ENCODE data around the gene HINT2.

The HINT2 gene

DNA sequence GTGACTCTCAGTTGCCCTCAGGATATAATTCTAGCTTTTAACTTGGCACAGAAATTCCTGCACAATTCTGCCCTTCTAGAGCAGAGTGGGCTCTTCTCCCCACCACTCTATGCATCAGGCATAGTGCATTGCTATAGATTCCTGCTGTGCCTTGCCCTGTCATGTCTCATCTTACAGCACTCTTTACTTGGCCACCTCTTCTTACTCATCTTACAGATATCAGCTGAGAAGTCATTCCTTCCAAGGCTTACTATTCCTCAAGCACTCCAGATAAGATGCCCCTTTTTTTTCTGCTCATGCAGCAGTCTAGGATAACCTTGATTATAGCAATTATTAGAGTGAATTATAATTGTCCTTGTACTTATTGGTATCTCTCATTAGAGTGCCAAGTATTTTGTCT lies 8.1 kb upstream of the HINT2 start:
- Histone ChIP-seq H3K9ac (ENCODE audit: low read length) (no peak overlapping the region), H3K27me3 (ENCODE audit: control insufficient read depth, insufficient read depth, low read length) (no peaks in the 10 kb centered on the region), H3K27ac (ENCODE audit: low read length) (no peak overlapping the region), H3K9me3 (ENCODE audit: control insufficient read depth, low read depth, low read length) (no peaks in the 10 kb centered on the region), H3K4me1 (ENCODE audit: control insufficient read depth, low read depth, low read length) (peaks cover 12% of the 10 kb centered on the region), H3K36me3 (ENCODE audit: control insufficient read depth, low read depth, low read length) (no peaks in the 10 kb centered on the region), H3K4me3 (ENCODE audit: low read length) (no peak overlapping the region)

DNA sequence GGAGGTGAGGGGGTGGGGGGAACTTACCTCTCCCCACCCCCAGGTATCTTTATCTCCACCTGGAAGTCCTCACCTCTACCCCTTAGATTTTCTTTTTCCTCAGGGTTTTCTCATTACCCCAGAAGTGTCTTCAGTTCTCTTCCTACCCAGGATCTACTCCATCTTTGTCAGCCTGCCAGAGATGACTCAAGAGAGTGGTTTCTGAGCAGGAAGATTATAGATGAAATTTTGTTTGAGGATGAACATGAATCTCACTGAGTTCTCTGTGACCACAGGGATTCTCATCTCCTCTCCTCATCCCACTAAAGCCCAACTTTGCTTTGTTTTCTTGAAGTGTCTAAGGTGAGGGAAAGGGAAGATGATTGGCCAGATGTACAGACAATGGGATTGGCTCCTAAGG lies 5.2 kb upstream of the HINT2 start:
- Histone ChIP-seq H3K4me3 (ENCODE audit: low read length) (no peak overlapping the region), H3K36me3 (ENCODE audit: control insufficient read depth, low read depth, low read length) (no peaks in the 10 kb centered on the region), H3K9ac (ENCODE audit: low read length) (no peak overlapping the region)

DNA sequence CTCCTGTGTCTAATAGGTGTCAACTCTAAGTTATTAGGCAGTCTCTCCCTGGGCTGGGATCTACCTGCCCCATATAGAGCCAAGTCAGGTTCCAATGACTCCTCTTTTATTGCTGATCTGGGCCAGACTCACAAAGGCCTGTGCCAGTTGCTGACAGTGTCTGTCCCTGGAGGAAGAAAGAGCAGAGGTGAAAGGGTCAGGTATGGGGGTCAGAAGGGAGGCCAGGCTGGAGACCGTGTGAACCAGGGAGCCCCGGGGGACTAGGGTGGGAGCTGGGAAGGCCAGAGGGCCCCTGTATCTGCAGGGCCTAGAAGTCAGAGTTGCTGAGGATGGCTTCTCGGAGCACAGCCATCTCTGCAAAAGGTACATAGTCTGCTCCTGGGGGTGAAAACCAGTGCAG lies 3.5 kb upstream of the HINT2 start:
- Histone ChIP-seq H3K27me3 (ENCODE audit: control insufficient read depth, insufficient read depth, low read length) (no peaks in the 10 kb centered on the region), H3K36me3 (ENCODE audit: control insufficient read depth, low read depth, low read length) (no peaks in the 10 kb centered on the region), H3K9me3 (ENCODE audit: control insufficient read depth, low read depth, low read length) (no peaks in the 10 kb centered on the region), H3K4me3 (ENCODE audit: low read length) (no peak overlapping the region), H3K27ac (ENCODE audit: low read length) (no peak overlapping the region), H3K9ac (ENCODE audit: low read length) (no peak overlapping the region), H3K4me1 (ENCODE audit: control insufficient read depth, low read depth, low read length) (peaks cover 17% of the 10 kb centered on the region)

More for the DNA sequence above, 5.2 kb upstream of the HINT2 start:
- H3K9me3 ChIP-seq (ENCODE audit: control insufficient read depth, low read depth, low read length): no peaks in the 10 kb centered on the region
- no peaks in the 10 kb centered on the region for H3K27me3 ChIP-seq (ENCODE audit: control insufficient read depth, insufficient read depth, low read length)
- H3K4me1 ChIP-seq (ENCODE audit: control insufficient read depth, low read depth, low read length): peaks cover 12% of the 10 kb centered on the region
- no peak overlapping the region for H3K27ac ChIP-seq (ENCODE audit: low read length)

DNA sequence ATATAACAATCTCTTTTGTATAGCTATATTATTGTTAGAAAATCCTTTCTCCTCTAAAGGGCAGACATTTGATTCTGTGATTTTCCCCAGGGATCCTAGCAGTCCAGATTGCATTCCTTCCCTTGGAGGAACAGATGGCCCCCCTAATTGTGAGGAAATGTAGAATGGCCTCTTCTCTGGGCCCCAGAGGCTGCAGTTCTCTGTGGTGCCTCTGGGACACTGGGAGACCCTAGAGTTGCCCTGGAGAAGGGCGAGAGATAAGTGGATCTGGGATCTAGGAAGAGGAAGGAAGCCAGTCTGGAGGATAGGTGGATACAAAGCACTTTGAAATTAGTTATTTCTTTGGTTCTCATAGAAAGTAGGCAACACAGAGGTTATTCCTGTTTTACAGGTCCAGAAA lies 1.9 kb upstream of the HINT2 start:
- Histone ChIP-seq H3K36me3 (ENCODE audit: control insufficient read depth, low read depth, low read length) (no peaks in the 10 kb centered on the region), H3K9ac (ENCODE audit: low read length) (no peak overlapping the region), H3K27me3 (ENCODE audit: control insufficient read depth, insufficient read depth, low read length) (no peaks in the 10 kb centered on the region), H3K4me3 (ENCODE audit: low read length) (no peak overlapping the region), H3K27ac (ENCODE audit: low read length) (no peak overlapping the region), H3K4me1 (ENCODE audit: control insufficient read depth, low read depth, low read length) (peaks cover 15% of the 10 kb centered on the region), H3K9me3 (ENCODE audit: control insufficient read depth, low read depth, low read length) (no peaks in the 10 kb centered on the region)

DNA sequence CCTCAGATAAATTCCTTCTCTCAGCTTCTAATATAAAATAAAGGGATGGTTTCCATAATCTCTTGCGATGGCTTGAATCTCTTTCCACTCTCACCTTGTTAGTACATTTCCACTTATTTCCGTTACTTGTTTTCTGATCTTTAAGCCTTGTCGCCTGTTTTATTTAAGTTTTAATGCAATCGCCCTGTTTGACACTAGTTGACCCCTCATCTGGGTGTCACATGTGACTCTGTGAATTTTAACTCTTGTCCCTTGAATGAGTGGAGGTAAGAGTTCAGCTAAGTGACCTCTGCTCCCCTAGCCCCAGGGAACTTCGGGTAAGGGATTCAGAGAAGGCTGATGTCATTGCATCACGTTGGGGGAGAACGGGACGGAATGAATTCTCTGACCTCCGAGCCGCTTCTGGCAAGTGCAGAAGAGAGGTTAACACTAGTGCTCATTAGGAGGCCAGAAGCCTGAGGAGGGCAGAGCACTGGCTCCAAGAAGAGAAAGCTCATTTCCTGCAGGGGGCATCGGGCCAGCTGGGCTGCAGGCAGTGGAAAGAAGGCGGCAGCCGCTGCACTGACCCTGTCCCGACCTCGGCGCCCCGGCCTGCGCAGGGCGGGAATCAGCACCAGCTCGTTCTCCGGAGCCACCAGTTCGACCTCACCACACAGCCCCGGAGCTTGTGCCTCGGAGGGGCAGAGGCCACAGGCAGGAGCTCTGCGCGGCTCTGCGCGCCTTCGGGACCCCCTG lies 569 bp downstream of the HINT2 start:
- Histone ChIP-seq H3K9ac (ENCODE audit: low read length) (peak overlapping the region; percentile 75), H3K4me3 (ENCODE audit: low read length) (peak overlapping the region; percentile 79), H3K4me1 (ENCODE audit: control insufficient read depth, low read depth, low read length) (peaks cover 15% of the 10 kb centered on the region), H3K9me3 (ENCODE audit: control insufficient read depth, low read depth, low read length) (no peaks in the 10 kb centered on the region), H3K27ac (ENCODE audit: low read length) (peak overlapping the region; percentile 19), H3K27me3 (ENCODE audit: control insufficient read depth, insufficient read depth, low read length) (no peaks in the 10 kb centered on the region), H3K36me3 (ENCODE audit: control insufficient read depth, low read depth, low read length) (no peaks in the 10 kb centered on the region)

DNA sequence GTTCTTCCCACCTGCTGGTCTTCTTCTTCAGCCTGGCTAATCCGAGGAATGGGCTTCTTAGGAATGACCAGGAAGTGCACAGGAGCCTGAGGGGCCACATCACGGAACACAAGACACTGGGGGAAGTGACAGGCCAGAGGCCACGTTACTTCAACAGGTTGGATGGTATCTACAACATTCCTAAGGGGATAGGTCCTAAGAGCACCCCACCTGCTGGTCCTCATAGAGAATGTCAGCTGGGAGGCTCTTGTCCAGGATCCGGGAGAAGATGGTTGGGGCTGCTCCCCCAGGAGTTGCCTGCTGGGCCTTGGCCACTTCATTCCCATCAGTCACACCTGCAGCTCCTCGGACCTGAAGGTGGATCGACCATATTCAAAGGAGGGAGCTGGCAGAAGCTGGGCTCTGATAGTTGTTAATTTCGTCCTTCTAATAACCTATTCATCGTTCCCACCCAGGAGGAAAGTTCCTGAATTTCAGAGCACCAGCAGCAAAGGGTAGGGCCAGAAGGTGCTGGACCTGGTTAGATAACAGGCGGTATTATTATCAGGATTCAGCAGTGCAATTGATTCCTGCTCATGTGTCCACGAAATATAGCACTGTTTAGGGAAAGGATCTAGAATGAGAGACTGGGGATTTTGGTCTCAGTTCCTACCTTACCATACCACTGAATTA lies 1.3 kb downstream of the HINT2 start:
- Histone ChIP-seq H3K9ac (ENCODE audit: low read length) (no peak overlapping the region), H3K4me3 (ENCODE audit: low read length) (peak overlapping the region; percentile 79), H3K4me1 (ENCODE audit: control insufficient read depth, low read depth, low read length) (peaks cover 15% of the 10 kb centered on the region), H3K27me3 (ENCODE audit: control insufficient read depth, insufficient read depth, low read length) (no peaks in the 10 kb centered on the region), H3K9me3 (ENCODE audit: control insufficient read depth, low read depth, low read length) (no peaks in the 10 kb centered on the region), H3K36me3 (ENCODE audit: control insufficient read depth, low read depth, low read length) (no peaks in the 10 kb centered on the region), H3K27ac (ENCODE audit: low read length) (no peak overlapping the region)

DNA sequence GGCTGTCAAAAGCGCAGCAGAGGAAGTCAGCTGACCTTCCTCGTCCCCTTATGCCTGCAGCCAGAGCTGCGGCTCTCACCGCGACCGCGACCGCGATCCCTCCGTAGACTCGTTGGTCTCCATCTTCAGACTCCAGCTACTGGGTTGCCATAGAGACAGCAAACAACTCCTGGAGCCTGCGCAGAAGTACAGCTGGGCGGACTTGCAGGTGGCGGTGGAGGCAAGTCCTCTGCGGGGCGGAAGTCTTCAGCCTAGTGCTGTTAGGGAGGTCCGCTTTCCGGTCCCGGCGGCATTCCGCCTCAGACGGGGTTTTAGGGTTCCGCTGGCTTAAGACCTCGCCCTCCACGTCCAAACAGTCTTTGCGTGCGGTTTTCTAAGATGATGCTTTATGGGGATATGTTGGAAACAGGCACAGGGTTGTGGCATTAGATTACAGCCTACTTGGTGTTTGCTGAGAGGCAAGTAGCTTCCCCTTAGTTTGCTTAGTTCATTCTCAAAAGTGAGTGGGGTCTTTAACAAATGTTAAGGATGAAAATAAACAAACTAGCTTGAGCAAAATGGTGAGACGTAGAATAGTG lies 2.7 kb downstream of the HINT2 start, which contains the start of gene SPAG8:
TSS of gene SPAG8 (minus strand) at position 238 of the 578 bp plus-strand sequence. CDS start at position 123, 115 bp downstream.
- Histone ChIP-seq H3K4me3 (ENCODE audit: low read length) (peak within 1 kb of the TSS; percentile 67), H3K27ac (ENCODE audit: low read length) (no peak within 1 kb of the TSS)

DNA sequence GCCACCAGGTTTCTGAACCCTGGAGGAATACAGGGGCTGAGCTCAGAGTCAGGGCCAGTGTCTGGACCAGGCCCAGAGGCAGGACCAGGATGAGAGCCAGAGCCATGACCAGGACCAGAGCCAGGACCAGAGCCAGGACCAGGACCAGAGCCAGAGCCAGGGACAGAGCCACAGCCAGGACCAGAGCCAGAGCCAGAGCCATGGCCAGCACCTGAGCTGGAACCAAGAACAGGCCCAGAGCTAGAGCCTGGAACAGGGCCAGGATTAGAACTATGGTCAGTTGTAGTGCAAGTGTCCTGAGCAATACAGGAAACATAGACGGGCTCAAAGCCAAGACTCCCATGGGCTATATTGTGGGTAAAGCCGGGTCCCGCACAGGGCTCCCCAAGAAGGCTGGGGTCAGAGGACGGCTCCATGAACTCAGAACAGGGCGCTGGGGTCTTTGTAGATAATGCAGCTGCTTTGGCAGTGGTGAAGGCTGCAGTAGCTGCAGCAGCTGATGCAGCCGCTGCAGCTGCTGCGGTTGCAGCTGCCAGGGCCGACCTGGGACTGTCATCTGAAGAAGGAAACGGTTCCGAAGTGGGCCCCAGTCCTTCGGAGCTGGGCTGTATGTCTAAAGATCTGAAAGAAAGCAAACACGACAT lies 3.3 kb downstream of the HINT2 start:
- H3K27ac ChIP-seq (ENCODE audit: low read length): no peak overlapping the region
- H3K36me3 ChIP-seq (ENCODE audit: control insufficient read depth, low read depth, low read length): no peaks in the 10 kb centered on the region
- no peaks in the 10 kb centered on the region for H3K9me3 ChIP-seq (ENCODE audit: control insufficient read depth, low read depth, low read length)

More for the DNA sequence above, 2.7 kb downstream of the HINT2 start, which contains the start of gene SPAG8:
- Histone ChIP-seq H3K9me3 (ENCODE audit: control insufficient read depth, low read depth, low read length) (no peaks in the 10 kb centered on the region), H3K9ac (ENCODE audit: low read length) (no peak within 1 kb of the TSS), H3K36me3 (ENCODE audit: control insufficient read depth, low read depth, low read length) (no peaks in the 10 kb centered on the region), H3K27me3 (ENCODE audit: control insufficient read depth, insufficient read depth, low read length) (no peaks in the 10 kb centered on the region), H3K4me1 (ENCODE audit: control insufficient read depth, low read depth, low read length) (peaks cover 15% of the 10 kb centered on the region)

DNA sequence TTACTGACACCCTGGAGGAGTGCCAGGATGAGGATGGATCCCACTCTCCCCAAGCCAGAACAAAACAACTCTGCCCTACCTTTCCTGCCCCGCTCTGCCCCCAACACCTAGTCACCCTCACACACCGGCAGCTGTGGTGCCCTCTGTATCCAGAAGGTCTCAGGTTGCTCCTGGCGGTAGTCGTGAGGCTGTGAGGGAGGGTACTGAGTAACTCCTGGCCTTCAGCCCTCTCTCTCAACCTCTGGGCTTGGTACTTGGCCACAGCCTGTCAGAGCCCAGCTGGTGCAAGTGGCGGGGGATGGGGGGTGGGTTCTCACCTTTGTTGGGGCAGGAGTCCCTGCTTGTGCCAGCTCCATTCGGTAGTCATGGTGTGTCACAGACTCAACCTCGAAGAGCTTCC lies 4.7 kb downstream of the HINT2 start:
- H3K4me1 ChIP-seq (ENCODE audit: control insufficient read depth, low read depth, low read length): peaks cover 15% of the 10 kb centered on the region
- H3K36me3 ChIP-seq (ENCODE audit: control insufficient read depth, low read depth, low read length): peaks cover 2% of the 10 kb centered on the region
- no peaks in the 10 kb centered on the region for H3K9me3 ChIP-seq (ENCODE audit: control insufficient read depth, low read depth, low read length)
- H3K27me3 ChIP-seq (ENCODE audit: control insufficient read depth, insufficient read depth, low read length): no peaks in the 10 kb centered on the region
- H3K9ac ChIP-seq (ENCODE audit: low read length): no peak overlapping the region
- H3K4me3 ChIP-seq (ENCODE audit: low read length): no peak overlapping the region
- no peak overlapping the region for H3K27ac ChIP-seq (ENCODE audit: low read length)

More for the DNA sequence above, 3.3 kb downstream of the HINT2 start:
- Histone ChIP-seq H3K4me1 (ENCODE audit: control insufficient read depth, low read depth, low read length) (peaks cover 15% of the 10 kb centered on the region), H3K27me3 (ENCODE audit: control insufficient read depth, insufficient read depth, low read length) (no peaks in the 10 kb centered on the region), H3K9ac (ENCODE audit: low read length) (no peak overlapping the region), H3K4me3 (ENCODE audit: low read length) (peak overlapping the region; percentile 67)

DNA sequence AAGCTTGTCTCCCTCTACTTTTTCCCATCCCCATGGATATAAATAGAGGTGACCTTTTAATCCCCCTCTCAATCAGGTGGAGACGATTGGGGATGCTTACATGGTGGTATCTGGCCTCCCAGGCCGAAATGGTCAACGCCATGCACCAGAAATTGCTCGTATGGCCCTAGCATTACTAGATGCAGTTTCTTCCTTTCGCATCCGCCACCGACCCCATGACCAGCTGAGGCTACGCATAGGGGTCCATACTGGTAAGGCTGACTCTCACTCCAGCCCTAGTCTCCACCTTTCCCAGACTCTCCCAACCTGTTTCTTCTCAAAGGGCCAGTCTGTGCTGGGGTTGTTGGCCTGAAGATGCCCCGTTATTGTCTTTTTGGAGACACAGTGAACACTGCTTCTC lies 6.4 kb downstream of the HINT2 start:
- Histone ChIP-seq H3K27ac (ENCODE audit: low read length) (no peak overlapping the region), H3K27me3 (ENCODE audit: control insufficient read depth, insufficient read depth, low read length) (no peaks in the 10 kb centered on the region), H3K36me3 (ENCODE audit: control insufficient read depth, low read depth, low read length) (peaks cover 2% of the 10 kb centered on the region), H3K4me3 (ENCODE audit: low read length) (no peak overlapping the region), H3K9ac (ENCODE audit: low read length) (no peak overlapping the region), H3K4me1 (ENCODE audit: control insufficient read depth, low read depth, low read length) (peaks cover 6% of the 10 kb centered on the region), H3K9me3 (ENCODE audit: control insufficient read depth, low read depth, low read length) (no peaks in the 10 kb centered on the region)

DNA sequence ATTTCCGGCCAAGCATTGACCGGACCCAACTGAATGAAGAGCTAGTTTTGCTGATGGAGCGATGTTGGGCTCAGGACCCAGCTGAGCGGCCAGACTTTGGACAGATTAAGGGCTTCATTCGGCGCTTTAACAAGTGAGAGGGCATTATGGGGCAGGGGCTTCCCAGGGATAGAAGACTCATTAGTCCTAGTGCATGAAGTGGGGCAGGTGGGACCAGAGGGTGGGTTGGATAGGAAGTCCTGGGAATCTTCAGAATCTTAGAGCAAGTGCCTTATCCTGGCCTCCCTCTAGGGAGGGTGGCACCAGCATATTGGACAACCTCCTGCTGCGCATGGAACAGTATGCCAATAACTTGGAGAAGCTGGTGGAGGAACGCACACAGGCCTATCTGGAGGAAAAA lies 8.7 kb downstream of the HINT2 start:
- Histone ChIP-seq H3K36me3 (ENCODE audit: control insufficient read depth, low read depth, low read length) (peaks cover 2% of the 10 kb centered on the region), H3K27me3 (ENCODE audit: control insufficient read depth, insufficient read depth, low read length) (no peaks in the 10 kb centered on the region), H3K4me3 (ENCODE audit: low read length) (no peak overlapping the region), H3K27ac (ENCODE audit: low read length) (no peak overlapping the region), H3K4me1 (ENCODE audit: control insufficient read depth, low read depth, low read length) (no peaks in the 10 kb centered on the region), H3K9me3 (ENCODE audit: control insufficient read depth, low read depth, low read length) (no peaks in the 10 kb centered on the region), H3K9ac (ENCODE audit: low read length) (no peak overlapping the region)

All from iPS-18a (cell line).